GM12801 (cell line): ENCODE results near the gene TRPM6.

Experiments used
- CTCF ChIP-seq: IDR thresholded peaks from one replicate; pipeline ENCODE4 v1.5.1; 2011; ENCODE audit warnings: control low read depth; ENCODE audit not compliant: insufficient read length; ENCODE audit errors: extremely low read depth

Gene TRPM6

GRCh38 chr9:74697535-74697934 lies 190.2 kb downstream of the TRPM6 start:
- no peak for TF ChIP-seq CTCF

DNA sequence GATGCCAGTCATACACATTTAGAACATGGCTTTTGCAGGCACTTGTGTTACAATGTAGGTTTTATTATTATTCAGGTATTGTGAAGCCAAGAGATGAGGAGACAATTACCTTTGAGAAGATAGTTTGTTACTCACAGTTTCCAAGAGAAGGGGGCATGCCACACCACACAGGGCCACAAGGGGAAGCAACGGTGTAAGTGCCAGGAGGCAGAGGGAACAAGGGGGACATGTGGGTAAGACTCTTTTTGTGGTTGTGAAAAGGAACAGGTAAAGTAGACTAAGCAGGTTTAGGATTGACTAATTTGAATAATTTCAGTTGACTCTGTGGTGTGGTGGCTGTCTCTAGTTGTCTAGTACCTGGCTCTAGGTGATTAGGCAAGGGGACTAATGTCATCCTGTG lies 191.2 kb downstream of the TRPM6 start:
- TF ChIP-seq CTCF: no peak

DNA sequence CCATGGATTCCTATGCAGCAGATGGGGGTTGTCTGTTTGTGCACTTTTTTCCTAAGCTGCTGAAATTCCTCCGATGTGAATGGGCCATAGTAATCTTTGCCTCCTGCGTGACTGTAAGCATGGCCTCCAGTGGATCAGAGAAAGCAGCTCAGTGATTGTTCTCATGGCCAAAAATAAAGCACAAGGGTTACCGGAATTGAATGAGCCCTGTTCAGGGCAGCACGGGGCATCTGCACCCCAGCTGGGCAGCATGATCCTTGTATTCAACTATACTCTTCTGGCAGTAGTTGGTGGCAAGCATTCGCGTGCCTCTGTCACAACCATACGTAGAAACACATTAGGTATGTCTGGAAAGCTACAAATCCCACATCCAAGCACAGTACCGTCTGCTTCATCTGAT lies 196.7 kb downstream of the TRPM6 start:
- no peak for TF ChIP-seq CTCF

DNA sequence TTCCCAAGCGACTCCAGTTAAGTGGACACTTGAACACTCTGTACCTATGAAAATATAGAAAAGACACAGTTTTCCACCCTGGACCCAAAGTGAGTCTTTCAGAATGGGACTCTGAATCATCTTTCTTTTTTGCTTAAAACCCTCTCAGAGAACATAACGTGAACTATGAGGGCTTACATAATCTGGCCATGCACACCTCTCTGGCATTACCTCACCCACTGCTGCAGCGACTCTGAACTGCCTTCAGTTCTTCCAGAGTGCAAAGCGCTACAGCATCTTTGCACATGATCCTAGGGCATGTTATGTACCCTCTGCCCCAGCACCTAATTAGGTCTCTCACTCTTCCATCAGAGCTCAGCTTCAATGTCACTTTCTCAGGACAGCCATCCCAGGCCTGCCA lies 204.4 kb downstream of the TRPM6 start:
- TF ChIP-seq CTCF: no peak

- no peak for TF ChIP-seq CTCF
Observed at GRCh38 chr9:74681906-74682305, 205.8 kb downstream of the TRPM6 start.

GRCh38 chr9:74674077-74674476 lies 213.6 kb downstream of the TRPM6 start:
- TF ChIP-seq CTCF: no peak
